ENCODE data around the gene SLC38A9. TPM values are rescaled to one million over a fixed set of nuclear protein-coding genes. Genes with fewer than 3 reads are reported as not detected.

SLC38A9 gene
- total and polyA plus RNA-seq, 2 of the 8 experiments (the other 6 are each of a cell fraction or from before 2014, with no cell fraction given): 29.2 to 43.7 TPM

DNA sequence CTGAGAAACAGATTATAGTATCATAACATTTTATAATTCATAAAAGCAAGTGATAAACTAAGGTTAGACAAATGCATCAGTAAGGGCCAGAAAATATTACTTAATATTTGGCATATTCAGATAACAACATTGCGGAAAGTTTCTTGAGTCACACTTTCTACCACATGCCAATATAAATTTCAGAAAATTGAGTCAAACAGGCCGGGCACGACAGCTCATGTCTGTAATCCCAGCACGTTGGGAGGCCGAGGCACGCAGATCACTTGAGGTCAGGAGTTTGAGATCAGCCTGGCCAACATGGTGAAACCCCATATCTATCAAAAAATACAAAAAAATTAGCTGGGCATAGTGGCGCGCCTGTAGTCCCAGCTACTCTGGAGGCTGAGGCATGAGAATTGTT, 47.1 kb downstream of the SLC38A9 start:
- Histone ChIP-seq H3K79me1 (ENCODE audit: low read depth, low read length) (no peaks in the 10 kb centered on the region), H3K23ac (ENCODE audit: insufficient read length) (no peak overlapping the region), H3K36me3 (ENCODE audit: control insufficient read depth in 2 of 4, insufficient read depth in 4 of 4, low read length in 3 of 4) (peaks cover 0 to 32% (median 3%) of the 10 kb centered on the region in 4 experiments; a peak in 4 of 8 replicates), H2BK5ac (ENCODE audit: low read depth, low read length) (no peak overlapping the region), H3K4ac (replicated peaks; ENCODE audit: insufficient read length, low read depth, low read length) (no peak overlapping the region), H3K9me3 (ENCODE audit: insufficient read depth in 2 of 2, low read depth in 1 of 2, low read length in 1 of 2) (no peaks in the 10 kb centered on the region), H3K4me1 (replicated peaks in 1 of 4; ENCODE audit: control insufficient read depth in 3 of 4, insufficient read depth in 4 of 4, low read length in 3 of 4) (0 out of 7 replicates have a peak, but pooled peaks cover 0 to 3% (median 0%) of the 10 kb centered on the region in 4 experiments), H2BK12ac (ENCODE audit: low read depth, low read length) (no peak overlapping the region), H4K5ac (ENCODE audit: insufficient read length, low read depth, low read length) (no peak overlapping the region), H3K79me2 (ENCODE audit: control insufficient read depth in 1 of 2, insufficient read depth in 2 of 2, low read length in 2 of 2) (no peaks in the 10 kb centered on the region), H3K9ac (replicated peaks in 1 of 4; ENCODE audit: extremely low read depth in 1 of 4, low read depth in 3 of 4, low read length in 3 of 4) (no peak overlapping the region), H2AFZ (ENCODE audit: low read length) (no peak overlapping the region), H3K23me2 (ENCODE audit: low read depth, low read length) (no peaks in the 10 kb centered on the region), H3K14ac (ENCODE audit: insufficient read length) (no peak overlapping the region), H2BK120ac (replicated peaks; ENCODE audit: low read depth, low read length) (no peak overlapping the region), H2AK5ac (ENCODE audit: low read depth, low read length) (no peak overlapping the region), H3K4me2 (ENCODE audit: insufficient read depth in 1 of 2, low read depth in 2 of 2, low read length in 2 of 2) (no peak overlapping the region), H3K4me3 (ENCODE audit: extremely low read depth in 1 of 4, insufficient read depth in 2 of 4, low read depth in 3 of 4, low read length in 4 of 4) (no peak overlapping the region), H4K20me1 (replicated peaks in 1 of 2; ENCODE audit: control insufficient read depth in 1 of 2, insufficient read depth in 2 of 2, low read length in 2 of 2) (no peaks in the 10 kb centered on the region), H4K91ac (replicated peaks; ENCODE audit: insufficient read length, low read length) (no peak overlapping the region), H3K27ac (ENCODE audit: low read depth, low read length) (no peak overlapping the region), H2BK15ac (ENCODE audit: low read length) (no peak overlapping the region), H2BK20ac (ENCODE audit: low read length) (no peak overlapping the region), H3K56ac (replicated peaks; ENCODE audit: insufficient read length, low read depth, low read length) (no peak overlapping the region), H3K18ac (ENCODE audit: extremely low read depth, low read length) (no peak overlapping the region), H3K27me3 (replicated peaks in 1 of 4; ENCODE audit: control insufficient read depth in 3 of 4, extremely low read depth in 1 of 4, insufficient read depth in 3 of 4, low read length in 3 of 4) (no peaks in the 10 kb centered on the region), H4K8ac (ENCODE audit: extremely low read depth, insufficient read depth, low read length) (no peak overlapping the region)
- CTCF ChIA-PET (ENCODE audit: partially characterized antibody): no interaction called here
- POLR2A ChIA-PET (ENCODE audit: partially characterized antibody): no interaction called here
- DNase-seq (ENCODE audit: low read depth in 1 of 2, low spot score in 2 of 2) (no peak), FAIRE-seq (no peak)
- WGBS, 2 experiments (ENCODE audit: extremely low coverage in 1 of 2, insufficient coverage in 1 of 2, insufficient read length in 1 of 2, insufficient replicate concordance in 2 of 2, low coverage in 1 of 2, low lambda C conversion rate in 2 of 2, missing lambda C conversion rate in 1 of 2): 86% methylated on average over 8 of the region's 8 CpGs; no CpG with 5 or more reads in 1 of the 2 experiments
- TF ChIP-seq ASH2L (IDR thresholded peaks at IDR 0.05; ENCODE audit: low read length): no peak
- no peak for TF ChIP-seq HDAC2 (IDR thresholded peaks at IDR 0.05; ENCODE audit: borderline replicate concordance in 1 of 2, low read depth in 2 of 2, low read length in 2 of 2)
- TF ChIP-seq BACH1 (IDR thresholded peaks at IDR 0.05; ENCODE audit: low read length): no peak
- TF ChIP-seq EP300 (IDR thresholded peaks at IDR 0.05; ENCODE audit: borderline replicate concordance in 1 of 2, low read depth in 2 of 2, low read length in 2 of 2): no peak
- no peak for TF ChIP-seq RAD21 (IDR thresholded peaks at IDR 0.05 in 1 of 2, conservative IDR thresholded peaks at IDR 0.05 in 1 of 2; ENCODE audit: low read depth in 2 of 2, low read length in 2 of 2)
- no peak for TF ChIP-seq RFX5 (IDR thresholded peaks at IDR 0.05; ENCODE audit: borderline replicate concordance, low read depth, low read length)
- TF ChIP-seq, protein P1, sequence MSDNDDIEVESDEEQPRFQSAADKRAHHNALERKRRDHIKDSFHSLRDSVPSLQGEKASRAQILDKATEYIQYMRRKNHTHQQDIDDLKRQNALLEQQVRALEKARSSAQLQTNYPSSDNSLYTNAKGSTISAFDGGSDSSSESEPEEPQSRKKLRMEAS (IDR thresholded peaks at IDR 0.05): no peak
- no peak for TF ChIP-seq POLR2A (IDR thresholded peaks at IDR 0.05; ENCODE audit: control extremely low read depth in 1 of 2, low read depth in 2 of 2, low read length in 2 of 2)
- TF ChIP-seq TBP (IDR thresholded peaks at IDR 0.05; ENCODE audit: low read depth, low read length): no peak
- TF ChIP-seq, protein P2, sequence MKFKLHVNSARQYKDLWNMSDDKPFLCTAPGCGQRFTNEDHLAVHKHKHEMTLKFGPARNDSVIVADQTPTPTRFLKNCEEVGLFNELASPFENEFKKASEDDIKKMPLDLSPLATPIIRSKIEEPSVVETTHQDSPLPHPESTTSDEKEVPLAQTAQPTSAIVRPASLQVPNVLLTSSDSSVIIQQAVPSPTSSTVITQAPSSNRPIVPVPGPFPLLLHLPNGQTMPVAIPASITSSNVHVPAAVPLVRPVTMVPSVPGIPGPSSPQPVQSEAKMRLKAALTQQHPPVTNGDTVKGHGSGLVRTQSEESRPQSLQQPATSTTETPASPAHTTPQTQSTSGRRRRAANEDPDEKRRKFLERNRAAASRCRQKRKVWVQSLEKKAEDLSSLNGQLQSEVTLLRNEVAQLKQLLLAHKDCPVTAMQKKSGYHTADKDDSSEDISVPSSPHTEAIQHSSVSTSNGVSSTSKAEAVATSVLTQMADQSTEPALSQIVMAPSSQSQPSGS (IDR thresholded peaks at IDR 0.05; ENCODE audit: low read length): no peak
- no peak for TF ChIP-seq SP1 (IDR thresholded peaks at IDR 0.05; ENCODE audit: low read depth, low read length)
- TF ChIP-seq SP2 (IDR thresholded peaks at IDR 0.05; ENCODE audit: low read length): no peak
- no peak for TF ChIP-seq TEAD4 (IDR thresholded peaks at IDR 0.05; ENCODE audit: low read depth, low read length)

Data from H1 (cell line).